Measurements from ENCODE around the gene CNTN1.
"Not testable (repeated sequence)": the region's sequence is repeated elsewhere in the genome, so short reads cannot be mapped to it uniquely, and the experiment has no call there.

CNTN1 gene

GRCh38 chr12:41034686-41035085 is 342.4 kb downstream of the CNTN1 start:
- DNase-seq (ENCODE audit: low spot score) = no peak

DNA sequence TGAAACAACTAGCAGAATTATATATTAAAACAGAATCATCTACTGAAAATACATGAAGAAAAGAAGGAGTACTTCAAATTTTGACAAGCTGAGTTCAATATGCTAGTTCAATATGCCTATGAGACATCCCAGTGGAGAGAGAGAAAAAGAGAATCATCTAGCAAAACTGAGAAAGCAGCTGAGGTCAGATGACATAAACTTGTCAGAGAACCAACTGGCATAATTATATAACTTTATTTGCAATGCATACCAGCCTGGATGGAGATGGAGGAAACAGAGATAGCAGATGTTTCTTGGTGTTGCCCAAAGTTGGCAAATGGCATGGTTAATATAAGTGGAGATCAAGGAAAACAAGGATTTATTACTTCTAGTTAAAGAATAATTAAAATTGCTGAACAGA is 347.2 kb downstream of the CNTN1 start:
- no peak for DNase-seq (ENCODE audit: low spot score)

DNA sequence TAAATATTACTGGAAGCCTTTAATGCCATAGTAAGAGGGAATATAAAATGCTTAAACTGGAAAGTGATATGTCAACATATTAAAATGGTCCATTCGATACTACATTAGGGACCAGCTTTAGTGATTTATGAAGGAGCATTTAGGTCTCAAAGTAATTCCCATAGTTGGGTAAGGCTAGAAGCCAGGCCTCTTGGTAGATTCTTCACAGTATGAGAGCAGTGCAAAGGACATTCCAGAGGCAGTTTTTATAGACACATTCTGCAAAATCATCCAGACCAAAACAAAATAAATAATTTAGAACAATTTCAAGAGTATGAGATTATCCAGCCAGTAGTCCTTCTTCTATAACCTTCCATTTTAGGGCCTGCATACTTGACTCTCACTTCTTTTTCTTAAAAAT is 353.3 kb downstream of the CNTN1 start:
- DNase-seq (ENCODE audit: low spot score) = no peak

DNA sequence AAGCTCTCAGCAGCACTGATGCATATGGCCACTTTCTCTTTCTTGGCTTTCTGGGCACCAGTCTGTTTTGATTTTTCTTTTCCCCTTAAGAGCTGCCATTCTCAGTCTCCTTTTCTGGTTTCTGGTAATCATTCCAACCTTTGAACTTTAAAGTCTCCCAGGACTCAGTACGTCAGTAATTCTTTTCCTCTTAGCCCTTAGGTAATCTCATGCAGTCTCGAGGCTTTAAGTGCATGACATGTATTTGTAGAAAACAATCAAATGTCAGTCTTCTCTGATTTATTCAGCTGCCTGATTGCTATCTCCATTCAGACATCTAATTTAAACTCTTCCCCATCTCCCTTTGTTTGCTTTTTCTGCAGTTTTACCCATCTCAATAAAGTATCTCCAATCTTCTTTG is 356.8 kb downstream of the CNTN1 start:
- no peak for DNase-seq (ENCODE audit: low spot score)

GRCh38 chr12:41051954-41052353 is 359.7 kb downstream of the CNTN1 start:
- DNase-seq (ENCODE audit: low spot score) = no peak

GRCh38 chr12:41052441-41052840 is 360.2 kb downstream of the CNTN1 start:
- no peak for DNase-seq (ENCODE audit: low spot score)

DNA sequence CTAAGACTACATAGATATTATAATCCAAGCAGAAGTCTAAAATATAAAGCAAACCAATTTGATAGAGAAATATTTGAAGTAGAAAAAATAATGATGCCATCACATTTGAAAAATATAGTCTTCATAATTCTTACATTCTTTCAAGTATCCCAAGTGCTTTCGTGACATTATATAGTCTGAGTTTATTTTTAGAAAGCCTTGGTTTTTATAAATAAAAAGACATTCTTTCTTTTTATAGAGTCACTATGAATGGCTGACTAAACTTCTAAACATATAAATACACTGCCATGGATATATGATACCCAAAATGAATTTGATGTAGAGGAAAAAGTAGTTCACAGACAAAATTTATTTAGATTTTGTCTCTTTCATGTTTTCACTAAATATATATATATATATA is 360.8 kb downstream of the CNTN1 start:
- no peak for DNase-seq (ENCODE audit: low spot score)

DNA sequence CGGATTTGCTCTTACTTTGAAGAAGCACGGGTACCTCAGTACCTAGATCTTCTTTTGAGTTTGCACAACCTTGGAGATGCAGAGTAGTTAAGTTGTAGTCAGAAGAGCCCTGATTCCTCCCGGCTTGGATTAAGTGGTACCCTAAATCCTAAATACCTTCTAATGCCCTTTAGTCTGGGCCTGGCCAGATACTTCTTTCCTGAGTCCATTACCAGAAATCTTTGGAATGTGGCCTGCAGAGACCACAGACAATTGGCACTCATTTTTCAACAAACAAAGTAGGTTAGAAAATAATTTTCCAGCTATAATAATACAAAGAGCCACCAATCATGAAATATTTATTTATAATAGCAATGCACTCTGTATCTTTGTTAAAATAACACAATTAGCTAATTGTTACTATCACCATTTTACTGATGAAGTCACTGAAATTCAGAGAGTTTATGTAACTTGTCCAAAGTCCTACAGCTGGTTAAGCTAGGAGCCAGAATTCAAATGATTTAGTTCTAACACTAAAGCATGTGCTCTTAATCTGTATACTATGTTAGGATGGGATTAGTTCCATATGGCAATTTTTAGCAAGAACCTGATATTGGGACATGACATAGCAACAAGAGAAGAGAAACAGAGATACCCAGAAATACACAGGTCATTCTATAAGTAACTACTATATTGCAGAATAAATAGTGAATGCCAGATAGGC is 363.8 kb downstream of the CNTN1 start:
- no peak for DNase-seq (ENCODE audit: low spot score)

DNA sequence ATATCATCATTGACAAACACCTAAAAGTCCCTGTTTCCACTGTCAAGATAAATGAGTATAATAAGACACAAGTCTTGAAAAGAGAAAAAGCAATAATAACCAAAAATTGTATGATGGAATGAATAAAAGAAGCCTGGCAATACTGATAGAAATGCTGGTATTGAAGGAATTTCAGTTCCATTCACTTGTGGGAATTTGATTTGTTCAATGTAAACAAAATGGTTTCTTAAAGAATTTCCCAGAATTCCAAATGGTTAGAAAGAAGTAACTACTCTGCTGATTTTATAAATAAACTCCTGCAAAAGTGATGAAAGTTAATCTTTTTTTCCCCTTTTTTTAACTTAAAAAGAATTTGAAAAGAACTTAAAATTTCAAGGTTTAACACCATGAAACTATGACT is 366.0 kb downstream of the CNTN1 start:
- no peak for DNase-seq (ENCODE audit: low spot score)

- no peak for DNase-seq (ENCODE audit: low spot score)
These were observed 369.0 kb downstream of the CNTN1 start for GRCh38 chr12:41061192-41061591.

DNA sequence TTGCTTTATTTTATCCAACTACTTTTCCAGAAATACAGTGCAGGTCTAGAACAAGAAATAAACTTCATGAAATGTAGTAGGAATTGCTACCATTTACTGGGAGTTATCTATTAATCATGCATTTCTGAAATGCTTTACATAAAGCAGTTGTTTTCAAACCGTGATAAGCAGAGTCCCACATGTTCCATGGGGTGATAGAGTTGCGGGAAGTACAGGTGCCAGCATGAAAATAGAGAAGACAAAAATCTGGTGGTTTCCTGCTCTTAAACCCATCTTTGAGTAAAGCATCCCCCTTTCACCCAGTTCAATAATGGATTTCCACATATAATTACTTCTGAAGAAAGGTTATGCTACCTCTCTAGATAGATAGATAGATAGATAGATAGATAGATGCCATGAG is 372.2 kb downstream of the CNTN1 start:
- no peak for DNase-seq (ENCODE audit: low spot score)

DNA sequence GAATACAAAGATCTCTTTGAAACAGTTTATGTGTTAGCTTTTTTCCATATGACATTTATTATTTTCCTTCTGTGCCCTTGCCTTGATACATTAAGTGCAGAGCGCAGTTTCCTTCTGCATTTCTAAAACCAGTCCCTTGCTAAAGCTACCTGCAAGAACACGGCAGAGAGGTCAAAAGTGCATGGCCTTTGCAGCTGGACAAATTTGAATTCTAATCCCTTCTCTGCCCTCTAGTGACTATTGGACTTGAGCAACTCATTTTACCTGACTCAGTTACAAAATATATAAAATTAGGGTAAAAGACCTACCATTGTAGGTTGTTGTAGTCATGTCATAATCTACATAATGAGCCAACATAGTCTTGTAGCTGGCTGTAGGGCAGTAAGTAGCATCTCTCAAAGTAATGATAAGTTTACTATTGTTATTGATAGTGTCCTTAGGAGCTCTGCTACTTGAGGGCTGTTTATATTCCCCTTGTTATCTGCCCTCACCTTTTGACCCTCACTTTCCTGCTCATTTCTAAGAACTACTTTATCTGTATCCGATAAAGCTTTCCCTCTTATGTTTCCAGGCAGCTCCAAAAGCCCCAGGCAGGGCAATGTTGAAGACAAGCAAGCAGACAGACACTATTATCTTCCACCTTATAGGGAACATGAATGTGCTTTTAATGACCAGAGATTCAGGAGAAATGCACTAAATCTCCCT is 375.9 kb downstream of the CNTN1 start:
- DNase-seq (ENCODE audit: low spot score) = no peak

- DNase-seq (ENCODE audit: low spot score) = no peak
These were observed 381.6 kb downstream of the CNTN1 start for GRCh38 chr12:41073633-41074472.

DNA sequence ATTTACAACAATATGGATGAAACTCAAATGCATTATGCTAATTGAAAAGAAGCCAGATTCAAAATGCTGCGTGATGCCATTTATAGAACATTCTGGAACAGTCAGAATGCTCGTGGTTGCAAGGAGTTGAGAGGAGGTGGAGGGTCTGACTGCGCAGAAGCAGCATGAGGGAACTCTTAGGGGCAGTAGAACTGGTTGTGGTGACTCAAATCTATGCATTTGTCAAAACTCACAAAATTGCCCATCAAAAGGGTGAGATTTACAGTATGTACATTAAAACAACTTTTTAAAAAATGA is 382.2 kb downstream of the CNTN1 start:
- no peak for DNase-seq (ENCODE audit: low spot score)

DNA sequence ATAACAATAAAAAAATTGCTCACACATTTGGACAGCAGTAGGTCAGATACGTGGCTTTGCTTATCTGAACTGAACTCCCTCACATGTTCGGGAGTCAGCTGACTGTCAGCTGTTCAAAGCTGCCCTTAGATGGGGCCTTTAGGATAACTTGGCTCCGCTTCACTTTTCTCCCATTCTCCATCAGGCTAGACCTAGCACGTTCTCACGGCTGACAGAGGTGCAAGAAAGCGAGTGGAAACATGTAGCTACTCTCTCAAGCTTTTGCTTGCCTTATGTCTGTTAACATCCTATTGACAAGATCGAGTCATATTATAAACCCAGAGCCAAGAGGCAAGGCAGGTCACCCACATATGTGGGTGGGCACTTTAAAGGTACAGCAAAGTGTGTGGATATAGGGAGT is 383.9 kb downstream of the CNTN1 start:
- no peak for DNase-seq (ENCODE audit: low spot score)

- DNase-seq (ENCODE audit: low spot score) = not testable (repeated sequence)
These were observed 389.0 kb downstream of the CNTN1 start for GRCh38 chr12:41081241-41081640.

DNA sequence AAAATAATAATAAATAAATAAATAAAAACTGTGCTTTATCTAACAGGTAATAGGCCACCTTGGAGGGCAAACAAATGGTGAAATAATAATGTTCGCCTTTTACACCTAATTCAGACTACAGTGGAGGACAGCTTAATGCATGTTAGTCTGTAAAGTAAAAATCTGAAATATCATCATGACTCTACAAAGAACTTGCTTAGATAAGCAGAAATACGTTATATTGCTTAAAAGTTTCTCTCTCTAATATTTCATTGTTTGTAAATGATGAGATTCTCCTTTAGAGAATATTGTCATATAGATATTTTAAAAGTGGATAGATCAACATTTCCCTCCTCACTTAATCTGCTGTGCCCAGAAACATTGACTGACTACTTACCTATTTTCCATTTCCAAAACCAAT is 397.2 kb downstream of the CNTN1 start:
- DNase-seq (ENCODE audit: low spot score) = no peak

DNA sequence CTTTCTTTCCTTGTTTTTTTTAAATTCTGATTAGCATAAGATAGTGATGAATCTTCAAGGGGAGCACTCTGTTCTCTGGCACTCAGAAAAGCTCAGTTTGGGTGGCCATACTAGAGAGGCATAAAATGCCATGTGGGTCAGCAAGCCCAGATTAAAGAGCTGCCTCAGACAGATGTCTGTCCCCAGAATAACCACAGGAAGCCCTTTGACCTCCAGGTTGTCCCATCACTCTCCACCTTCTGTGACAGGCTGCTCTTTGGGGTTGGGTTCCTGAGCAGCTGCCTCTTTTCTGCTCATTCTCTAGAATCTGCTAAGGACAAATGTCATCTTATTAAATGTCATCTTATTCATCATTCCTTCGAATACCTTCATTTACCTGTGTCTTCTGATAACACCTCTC is 399.9 kb downstream of the CNTN1 start:
- DNase-seq (ENCODE audit: low spot score) = no peak

- DNase-seq (ENCODE audit: low spot score) = no peak
These were observed 404.6 kb downstream of the CNTN1 start for GRCh38 chr12:41096797-41097196.

- DNase-seq (ENCODE audit: low spot score) = no peak
These were observed 408.3 kb downstream of the CNTN1 start for GRCh38 chr12:41100572-41100971.

- no peak for DNase-seq (ENCODE audit: low spot score)
These were observed 409.6 kb downstream of the CNTN1 start for GRCh38 chr12:41101806-41102205.

DNA sequence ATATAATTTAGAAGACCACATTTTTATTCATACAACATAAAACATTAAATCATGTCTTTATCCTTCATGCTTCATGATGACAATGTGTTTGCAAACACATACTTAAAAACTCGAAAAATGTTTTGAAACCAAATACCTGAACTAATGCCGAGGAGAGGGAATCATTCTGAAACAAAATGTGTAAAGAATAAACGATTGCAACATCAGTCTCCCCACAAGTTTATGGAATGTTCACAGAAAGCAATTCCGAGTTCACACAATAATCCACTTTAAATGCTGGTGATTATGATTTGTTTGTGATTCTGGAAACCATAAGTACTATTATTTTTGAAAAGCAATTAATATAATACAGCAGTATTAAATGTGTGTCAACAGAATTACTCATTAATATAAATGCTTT is 411.4 kb downstream of the CNTN1 start:
- DNase-seq (ENCODE audit: low spot score) = no peak

DNA sequence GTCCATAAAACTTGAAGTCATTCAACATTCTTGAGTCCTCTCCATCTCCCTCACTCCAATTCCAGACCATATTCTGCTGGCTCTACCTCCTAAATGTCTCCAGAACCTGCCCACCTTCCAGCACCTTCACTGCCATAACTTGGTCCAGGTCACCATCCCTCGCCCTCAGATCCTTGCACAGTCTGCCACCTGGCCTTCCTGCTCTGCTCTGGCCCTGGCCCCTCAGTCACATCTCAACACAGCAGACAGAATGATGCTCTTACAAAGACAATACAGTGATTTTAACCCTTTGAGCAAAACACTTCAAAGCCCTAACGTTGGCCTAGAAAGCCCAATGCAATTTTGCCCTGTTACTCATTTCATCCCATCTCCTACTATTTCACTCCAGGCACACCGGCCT is 414.1 kb downstream of the CNTN1 start:
- no peak for DNase-seq (ENCODE audit: low spot score)
